ENCODE measurements around the gene OR56A5.

Gene OR56A5

GRCh38 chr11:5931061-5931460, 37.2 kb downstream of the OR56A5 start:
- DNase-seq = no peak

GRCh38 chr11:5930614-5931013, 37.7 kb downstream of the OR56A5 start:
- DNase-seq = no peak

GRCh38 chr11:5929571-5930368, 38.5 kb downstream of the OR56A5 start:
- DNase-seq = no peak

GRCh38 chr11:5928811-5929210, 39.5 kb downstream of the OR56A5 start:
- DNase-seq = no peak

GRCh38 chr11:5928271-5928670, 40.0 kb downstream of the OR56A5 start:
- no peak for DNase-seq

- DNase-seq = no peak
Observed at GRCh38 chr11:5923794-5924193, 44.5 kb downstream of the OR56A5 start.

- no peak for DNase-seq
Observed at GRCh38 chr11:5923427-5923776, 44.9 kb downstream of the OR56A5 start.

- no peak for DNase-seq
Observed at GRCh38 chr11:5922749-5923426, 45.4 kb downstream of the OR56A5 start.
